IMR-90 (cell line): Measurements from ENCODE around the gene CDK11B. TPM values are rescaled to one million over a fixed set of nuclear protein-coding genes. Genes with fewer than 3 reads are reported as not detected.

ENCODE experiments used
- ATAC-seq: fragments of 200-7000 bp; cut with Tn5 transposase; 2 replicates; pipeline ENCODE4 v1.9.1; 2020; ENCODE audit warnings: low read depth, mild to moderate bottlenecking, moderate library complexity
- BruUV-seq: library from RNA; stranded (reverse); fragments of 400-500 nt; replicated peaks from 2 replicates; lab custom pipeline; 2021; lab: Mats Ljungman, UMichigan
- CTCF ChIA-PET: fragments of 300-600 bp; formaldehyde crosslinking; extraction: SDS; loops from one replicate; lab custom pipeline; 2021; ENCODE audit warnings: antibody characterized with exemption; lab: Yijun Ruan, JAX
- POLR2A ChIA-PET: fragments of 300-600 bp; sonication (Branson Sonifier 250); formaldehyde crosslinking; loops from one replicate; lab custom pipeline; 2022; ENCODE audit warnings: antibody characterized with exemption; ENCODE audit not compliant: unreplicated experiment; lab: Charles Lee
- DNase-seq: peaks from one replicate; pipeline ENCODE4 v3.0.0; 2013
- H2AFZ ChIP-seq: replicated peaks from 2 replicates; pipeline ENCODE3; 2013; ENCODE audit warnings: low read length, mild to moderate bottlenecking; ENCODE audit not compliant: poor library complexity
- H2AK5ac ChIP-seq: 2 replicates; pipeline ENCODE4 v1.6.1; 2013; ENCODE audit warnings: low read depth, low read length, inconsistent platforms
- H2AK9ac ChIP-seq: replicated peaks from 2 replicates; pipeline ENCODE3; 2013; ENCODE audit warnings: mild to moderate bottlenecking, low read depth, low read length, moderate library complexity; ENCODE audit not compliant: poor library complexity
- H2BK120ac ChIP-seq: 2 replicates; pipeline ENCODE4 v1.6.1; 2013; ENCODE audit warnings: low read depth, low read length, inconsistent platforms
- H2BK15ac ChIP-seq: 3 replicates; pipeline ENCODE4 v1.6.1; 2013; ENCODE audit warnings: low read depth, low read length, inconsistent platforms
- H2BK20ac ChIP-seq: 2 replicates; pipeline ENCODE4 v1.6.1; 2013; ENCODE audit warnings: low read depth, mild to moderate bottlenecking, inconsistent platforms, low read length, moderate library complexity
- H2BK5ac ChIP-seq: 2 replicates; pipeline ENCODE4 v1.6.1; 2013; ENCODE audit warnings: mild to moderate bottlenecking, low read depth, low read length, inconsistent platforms; ENCODE audit not compliant: poor library complexity, severe bottlenecking
- H3K14ac ChIP-seq: replicated peaks from 2 replicates; pipeline ENCODE4 v1.6.1; 2013; ENCODE audit warnings: low read depth, low read length, inconsistent platforms
- H3K18ac ChIP-seq: 2 replicates; pipeline ENCODE4 v1.6.1; 2013; ENCODE audit warnings: low read depth, low read length, control low read depth
- H3K23ac ChIP-seq: 2 replicates; pipeline ENCODE4 v1.6.1; 2013; ENCODE audit warnings: low read depth, low read length, inconsistent platforms
- H3K27ac ChIP-seq: 2 replicates; pipeline ENCODE4 v1.5.1; 2013; ENCODE audit warnings: mild to moderate bottlenecking, control low read depth, low read length; ENCODE audit not compliant: insufficient read depth
- H3K27me3 ChIP-seq: 2 replicates; pipeline ENCODE4 v1.6.1; 2013; ENCODE audit warnings: low read length; ENCODE audit not compliant: control insufficient read depth, insufficient read depth
- H3K36me3 ChIP-seq: 2 replicates; pipeline ENCODE4 v1.6.1; 2013; ENCODE audit warnings: low read length, mixed read lengths; ENCODE audit not compliant: control insufficient read depth, insufficient read depth
- H3K4ac ChIP-seq: 2 replicates; pipeline ENCODE4 v1.6.1; 2013; ENCODE audit warnings: low read depth, low read length, inconsistent platforms
- H3K4me1 ChIP-seq: 2 replicates; pipeline ENCODE4 v1.6.1; 2013; ENCODE audit warnings: low read length, mixed read lengths; ENCODE audit not compliant: control insufficient read depth, insufficient read depth
- H3K4me2 ChIP-seq: 2 replicates; pipeline ENCODE4 v1.6.1; 2013; ENCODE audit warnings: low read depth, mild to moderate bottlenecking, control low read depth, low read length, moderate library complexity
- H3K4me3 ChIP-seq: 2 replicates; pipeline ENCODE4 v1.5.1; 2013; ENCODE audit warnings: low read depth, mild to moderate bottlenecking, control low read depth, low read length, moderate library complexity; ENCODE audit not compliant: insufficient read depth
- H3K56ac ChIP-seq: 2 replicates; pipeline ENCODE4 v1.6.1; 2013; ENCODE audit warnings: low read length, inconsistent platforms; ENCODE audit not compliant: insufficient read depth; ENCODE audit errors: extremely low read depth
- H3K79me1 ChIP-seq, 2 experiments: 2 replicates each; pipeline ENCODE4 v1.6.1; 2013; ENCODE audit warnings: low read length in 2 of 2, inconsistent platforms in 1 of 2, low read depth in 1 of 2
- H3K9ac ChIP-seq: 2 replicates; pipeline ENCODE4 v1.6.1; 2013; ENCODE audit warnings: low read depth, low read length, control low read depth
- H3K9me1 ChIP-seq: 2 replicates; pipeline ENCODE4 v1.6.1; 2013; ENCODE audit warnings: low read length, inconsistent platforms; ENCODE audit not compliant: insufficient read depth
- H3K9me3 ChIP-seq: 2 replicates; pipeline ENCODE4 v1.6.1; 2013; ENCODE audit warnings: low read length; ENCODE audit not compliant: control insufficient read depth, insufficient read depth
- H4K20me1 ChIP-seq: 2 replicates; pipeline ENCODE4 v1.6.1; 2013; ENCODE audit warnings: low read length, inconsistent platforms; ENCODE audit not compliant: insufficient read depth
- H4K5ac ChIP-seq: 2 replicates; pipeline ENCODE4 v1.6.1; 2013; ENCODE audit warnings: mild to moderate bottlenecking, low read depth, low read length, control low read depth
- H4K8ac ChIP-seq, 2 experiments: 2 replicates each; pipeline ENCODE4 v1.6.1; 2013; ENCODE audit warnings: low read depth in 2 of 2, low read length in 2 of 2, control low read depth in 1 of 2, inconsistent platforms in 1 of 2
- H4K91ac ChIP-seq: 2 replicates; pipeline ENCODE4 v1.6.1; 2013; ENCODE audit warnings: low read depth, low read length, inconsistent platforms; ENCODE audit not compliant: insufficient read depth
- BHLHE40 ChIP-seq: fragments of 150-350 bp; IDR thresholded peaks from 2 replicates; pipeline ENCODE4 v1.6.1; 2016; ENCODE audit warnings: mild to moderate bottlenecking, low read depth, low read length
- CEBPB ChIP-seq: IDR thresholded peaks from 2 replicates; pipeline ENCODE4 v1.6.1; 2012; ENCODE audit warnings: low read depth, low read length, improper control_type of control experiment
- CHD1 ChIP-seq: IDR thresholded peaks from 2 replicates; pipeline ENCODE4 v1.6.1; 2012; ENCODE audit warnings: low read depth, low read length, improper control_type of control experiment
- FOS ChIP-seq: fragments of 150-350 bp; IDR thresholded peaks from 2 replicates; pipeline ENCODE4 v1.6.1; 2016; ENCODE audit warnings: low read depth, low read length
- MAFK ChIP-seq: IDR thresholded peaks from 2 replicates; pipeline ENCODE4 v1.6.1; 2012; ENCODE audit warnings: low read depth, low read length, improper control_type of control experiment
- MAZ ChIP-seq: IDR thresholded peaks from 2 replicates; pipeline ENCODE4 v1.6.1; 2012; ENCODE audit warnings: low read depth, mild to moderate bottlenecking, low read length, improper control_type of control experiment, moderate library complexity, borderline replicate concordance
- NFE2L2 ChIP-seq: fragments of 150-350 bp; IDR thresholded peaks from 2 replicates; pipeline ENCODE4 v1.6.1; 2016; ENCODE audit warnings: low read depth, mild to moderate bottlenecking, low read length
- POLR2A ChIP-seq: IDR thresholded peaks from 2 replicates; pipeline ENCODE4 v1.6.1; 2012; ENCODE audit warnings: mild to moderate bottlenecking, low read depth, low read length
- RCOR1 ChIP-seq: IDR thresholded peaks from 2 replicates; pipeline ENCODE4 v1.6.1; 2012; ENCODE audit warnings: mild to moderate bottlenecking, low read length, improper control_type of control experiment; ENCODE audit not compliant: insufficient replicate concordance
- RFX5 ChIP-seq: IDR thresholded peaks from 2 replicates; pipeline ENCODE4 v1.8.0; 2012; ENCODE audit warnings: low read depth, mild to moderate bottlenecking, low read length, moderate library complexity
- WGBS, 2 experiments: methylation state at CpG; one replicate each; pipeline versions ENCODE4 v1.1.5 to v1.1.7; 2013; ENCODE audit warnings: missing lambda C conversion rate in 2 of 2; ENCODE audit not compliant: insufficient read length in 1 of 2; ENCODE audit errors: extremely low coverage in 2 of 2; 5-methylcytosine and 5-hydroxymethylcytosine counted together
- dilution Hi-C: fragments of 300-500 bp; cut with HindIII; formaldehyde crosslinking; loops from one replicate; pipeline ENCODE4 v1.14.3; 2018; ENCODE audit warnings: low sequenced_read_pairs; ENCODE audit not compliant: unreplicated experiment
- in situ Hi-C: fragments of 300-500 bp; cut with MboI; formaldehyde crosslinking; loops from 3 replicates; pipeline ENCODE4 v1.14.3; 2019; ENCODE audit warnings: low sequenced_read_pairs, inconsistent platforms, mixed read lengths
- intact Hi-C: fragments of 100-400 bp; cut with micrococcal nuclease; formaldehyde crosslinking; loops from 2 replicates; pipeline ENCODE4 v1.10.0; 2022
- polyA plus RNA-seq, 3 experiments: library from polyadenylated mRNA; depleted of rRNA; stranded (reverse); fragments of >200 nt; gene quantifications; 2 replicates each; pipeline ENCODE4 v1.2.3, GENCODE V29; 2012; ENCODE audit warnings: low replicate concordance in 1 of 3
- total RNA-seq: library from RNA; depleted of rRNA; stranded (reverse); fragments of >200 nt; gene quantifications from 2 replicates; pipeline ENCODE4 v1.2.3, GENCODE V29; 2012
- TF ChIP-seq, protein P1 (sequence below): fragments of 150-350 bp; IDR thresholded peaks from 2 replicates; pipeline ENCODE4 v1.6.1; 2017; ENCODE audit warnings: mild to moderate bottlenecking, antibody characterized with exemption, low read length, low read depth
- TF ChIP-seq, protein P2 (sequence below): conservative IDR thresholded peaks from 2 replicates; pipeline ENCODE4 v1.5.1; 2012; ENCODE audit warnings: mild to moderate bottlenecking, low read depth, low read length, improper control_type of control experiment

The CDK11B gene
- total and polyA plus RNA-seq, 2 of the 4 experiments (the other 2 are of a cell fraction): 8.2 to 19.1 TPM

GRCh38 chr1:1604374-1605033 is 54.3 kb downstream of the CDK11B start:
- DNase-seq (no peak), ATAC-seq (no peak)
- dilution Hi-C loops (no loop called here), intact Hi-C loops (no loop called here), in situ Hi-C loops (no loop called here)
- peaks cover 3% of the 10 kb centered on the region; the same call in 1 of the 2 replicates for H3K4me1 ChIP-seq
- BruUV-seq: no TSS peak
- H3K4me2 ChIP-seq: no peak overlapping the region
- H4K91ac ChIP-seq: no peak overlapping the region
- H4K5ac ChIP-seq: no peak overlapping the region
- H3K4me3 ChIP-seq: no peak overlapping the region
- no peak overlapping the region for H3K18ac ChIP-seq
- H3K79me1 ChIP-seq: no peaks in the 10 kb centered on the region
- H3K4ac ChIP-seq: no peak overlapping the region
- H3K27ac ChIP-seq: no peak overlapping the region
- H3K27me3 ChIP-seq: peaks cover 3% of the 10 kb centered on the region; the same call in 1 of the 2 replicates
- H3K14ac ChIP-seq: no peak overlapping the region
- WGBS, 2 experiments: no CpG with 5 or more reads among the region's 15 CpGs
- H4K20me1 ChIP-seq: no peaks in the 10 kb centered on the region
- H3K9me1 ChIP-seq: no peaks in the 10 kb centered on the region
- no peak overlapping the region for H2BK20ac ChIP-seq
- H3K9ac ChIP-seq: no peak overlapping the region
- no peak overlapping the region for H4K8ac ChIP-seq
- no peaks in the 10 kb centered on the region for H3K36me3 ChIP-seq
- no peaks in the 10 kb centered on the region for H3K9me3 ChIP-seq
- no peak overlapping the region for H2AFZ ChIP-seq
- TF ChIP-seq NFE2L2 (no peak), CEBPB (no peak), POLR2A (no peak), BHLHE40 (no peak), RCOR1 (no peak), FOS (no peak), MAZ (no peak), RFX5 (no peak), MAFK (no peak), CHD1 (no peak)
- TF ChIP-seq, protein P1, sequence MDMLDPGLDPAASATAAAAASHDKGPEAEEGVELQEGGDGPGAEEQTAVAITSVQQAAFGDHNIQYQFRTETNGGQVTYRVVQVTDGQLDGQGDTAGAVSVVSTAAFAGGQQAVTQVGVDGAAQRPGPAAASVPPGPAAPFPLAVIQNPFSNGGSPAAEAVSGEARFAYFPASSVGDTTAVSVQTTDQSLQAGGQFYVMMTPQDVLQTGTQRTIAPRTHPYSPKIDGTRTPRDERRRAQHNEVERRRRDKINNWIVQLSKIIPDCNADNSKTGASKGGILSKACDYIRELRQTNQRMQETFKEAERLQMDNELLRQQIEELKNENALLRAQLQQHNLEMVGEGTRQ: no peak
- TF ChIP-seq, protein P2, sequence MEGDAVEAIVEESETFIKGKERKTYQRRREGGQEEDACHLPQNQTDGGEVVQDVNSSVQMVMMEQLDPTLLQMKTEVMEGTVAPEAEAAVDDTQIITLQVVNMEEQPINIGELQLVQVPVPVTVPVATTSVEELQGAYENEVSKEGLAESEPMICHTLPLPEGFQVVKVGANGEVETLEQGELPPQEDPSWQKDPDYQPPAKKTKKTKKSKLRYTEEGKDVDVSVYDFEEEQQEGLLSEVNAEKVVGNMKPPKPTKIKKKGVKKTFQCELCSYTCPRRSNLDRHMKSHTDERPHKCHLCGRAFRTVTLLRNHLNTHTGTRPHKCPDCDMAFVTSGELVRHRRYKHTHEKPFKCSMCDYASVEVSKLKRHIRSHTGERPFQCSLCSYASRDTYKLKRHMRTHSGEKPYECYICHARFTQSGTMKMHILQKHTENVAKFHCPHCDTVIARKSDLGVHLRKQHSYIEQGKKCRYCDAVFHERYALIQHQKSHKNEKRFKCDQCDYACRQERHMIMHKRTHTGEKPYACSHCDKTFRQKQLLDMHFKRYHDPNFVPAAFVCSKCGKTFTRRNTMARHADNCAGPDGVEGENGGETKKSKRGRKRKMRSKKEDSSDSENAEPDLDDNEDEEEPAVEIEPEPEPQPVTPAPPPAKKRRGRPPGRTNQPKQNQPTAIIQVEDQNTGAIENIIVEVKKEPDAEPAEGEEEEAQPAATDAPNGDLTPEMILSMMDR: no peak
- no peak overlapping the region for H2BK5ac ChIP-seq
- H2BK120ac ChIP-seq: no peak overlapping the region
- H2AK5ac ChIP-seq: no peak overlapping the region
- H3K23ac ChIP-seq: no peak overlapping the region
- H2AK9ac ChIP-seq: peak overlapping the region; percentile 51
- ChIA-PET POLR2A (no interaction called here), CTCF (no interaction called here)
- H2BK15ac ChIP-seq: no peak overlapping the region
- no peak overlapping the region; the same call in 1 of the 2 replicates for H3K56ac ChIP-seq
